ENCODE results near the gene HOXC9.
A peak's percentile ranks its signal among the peaks of the same experiment; 100 is the strongest.

Gene HOXC9

GRCh38 chr12:54000116-54001114, at the start of gene HOXC9:
Gene HOXC9 (plus strand): TSS chr12:54000161. CDS start chr12:54000189, 28 bp downstream.
- H3K4me3 ChIP-seq (ENCODE audit: control insufficient read depth, low read depth, low read length): peak within 1 kb of the TSS; percentile 84
- no peak for DNase-seq (ENCODE audit: low read depth)
- no peak for TF ChIP-seq CTCF (conservative IDR thresholded peaks at IDR 0.05; ENCODE audit: control insufficient read depth, insufficient read depth, low read depth, low read length)

GRCh38 chr12:53950437-53950773, 49.6 kb upstream of the HOXC9 start:
- no peak for TF ChIP-seq CTCF (conservative IDR thresholded peaks at IDR 0.05; ENCODE audit: control insufficient read depth, insufficient read depth, low read depth, low read length)
- no peak overlapping the region for H3K4me3 ChIP-seq (ENCODE audit: control insufficient read depth, low read depth, low read length)
- no peak for DNase-seq (ENCODE audit: low read depth)

- TF ChIP-seq CTCF (conservative IDR thresholded peaks at IDR 0.05; ENCODE audit: control insufficient read depth, insufficient read depth, low read depth, low read length): no peak
- no peak overlapping the region for H3K4me3 ChIP-seq (ENCODE audit: control insufficient read depth, low read depth, low read length)
These were observed 49.0 kb upstream of the HOXC9 start for GRCh38 chr12:53950789-53951576.

GRCh38 chr12:53951577-53952334, 48.2 kb upstream of the HOXC9 start:
- no peak for DNase-seq (ENCODE audit: low read depth)
- TF ChIP-seq CTCF (conservative IDR thresholded peaks at IDR 0.05; ENCODE audit: control insufficient read depth, insufficient read depth, low read depth, low read length): no peak
- no peak overlapping the region for H3K4me3 ChIP-seq (ENCODE audit: control insufficient read depth, low read depth, low read length)

More at GRCh38 chr12:53950789-53951576, 49.0 kb upstream of the HOXC9 start:
- no peak for DNase-seq (ENCODE audit: low read depth)

GRCh38 chr12:53952335-53952694, 47.6 kb upstream of the HOXC9 start:
- no peak for TF ChIP-seq CTCF (conservative IDR thresholded peaks at IDR 0.05; ENCODE audit: control insufficient read depth, insufficient read depth, low read depth, low read length)
- DNase-seq (ENCODE audit: low read depth): no peak
- no peak overlapping the region for H3K4me3 ChIP-seq (ENCODE audit: control insufficient read depth, low read depth, low read length)

All from fibroblast of mammary gland (primary cell).